Coronary artery (tissue), 2 donors: ENCODE data around the gene NUDT8.

Experiments used
- DNase-seq: peaks from one replicate; pipeline ENCODE4 v3.0.0-alpha.2; 2017; ENCODE audit warnings: low spot score
- H3K27ac ChIP-seq, 2 donors: fragments of 200-600 bp; sonication (generic); one replicate each; pipeline ENCODE4 v1.5.1; 2016 to 2019
- H3K4me3 ChIP-seq: fragments of 200-600 bp; sonication (generic); 2 replicates; pipeline ENCODE4 v1.5.1; 2016; ENCODE audit warnings: mild to moderate bottlenecking, moderate library complexity
- TF ChIP-seq, protein P1 (sequence below): fragments of 200-600 bp; sonication (generic); IDR thresholded peaks from one replicate; pipeline ENCODE4 v1.5.1; 2019; ENCODE audit warnings: antibody characterized with exemption

The NUDT8 gene

GRCh38 chr11:67584205-67584880, 45.4 kb downstream of the NUDT8 start:
- peak overlapping the region; percentile 96 to 98 for H3K27ac ChIP-seq
- DNase-seq: peak; percentile 85
- H3K4me3 ChIP-seq: peak overlapping the region; percentile 86
- TF ChIP-seq, protein P1, sequence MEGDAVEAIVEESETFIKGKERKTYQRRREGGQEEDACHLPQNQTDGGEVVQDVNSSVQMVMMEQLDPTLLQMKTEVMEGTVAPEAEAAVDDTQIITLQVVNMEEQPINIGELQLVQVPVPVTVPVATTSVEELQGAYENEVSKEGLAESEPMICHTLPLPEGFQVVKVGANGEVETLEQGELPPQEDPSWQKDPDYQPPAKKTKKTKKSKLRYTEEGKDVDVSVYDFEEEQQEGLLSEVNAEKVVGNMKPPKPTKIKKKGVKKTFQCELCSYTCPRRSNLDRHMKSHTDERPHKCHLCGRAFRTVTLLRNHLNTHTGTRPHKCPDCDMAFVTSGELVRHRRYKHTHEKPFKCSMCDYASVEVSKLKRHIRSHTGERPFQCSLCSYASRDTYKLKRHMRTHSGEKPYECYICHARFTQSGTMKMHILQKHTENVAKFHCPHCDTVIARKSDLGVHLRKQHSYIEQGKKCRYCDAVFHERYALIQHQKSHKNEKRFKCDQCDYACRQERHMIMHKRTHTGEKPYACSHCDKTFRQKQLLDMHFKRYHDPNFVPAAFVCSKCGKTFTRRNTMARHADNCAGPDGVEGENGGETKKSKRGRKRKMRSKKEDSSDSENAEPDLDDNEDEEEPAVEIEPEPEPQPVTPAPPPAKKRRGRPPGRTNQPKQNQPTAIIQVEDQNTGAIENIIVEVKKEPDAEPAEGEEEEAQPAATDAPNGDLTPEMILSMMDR: no peak

- TF ChIP-seq, protein P1: peak; percentile 77
- peak within 1 kb of the TSS; percentile 96 to 98 for H3K27ac ChIP-seq
- peak within 1 kb of the TSS; percentile 86 for H3K4me3 ChIP-seq
- DNase-seq: peak; percentile 94
Observed at GRCh38 chr11:67583247-67584204, 46.2 kb downstream of the NUDT8 start, which contains the start of gene GSTP1. TSS of gene GSTP1 (plus strand) at chr11:67583812. CDS start at chr11:67583844, 32 bp downstream.

DNA sequence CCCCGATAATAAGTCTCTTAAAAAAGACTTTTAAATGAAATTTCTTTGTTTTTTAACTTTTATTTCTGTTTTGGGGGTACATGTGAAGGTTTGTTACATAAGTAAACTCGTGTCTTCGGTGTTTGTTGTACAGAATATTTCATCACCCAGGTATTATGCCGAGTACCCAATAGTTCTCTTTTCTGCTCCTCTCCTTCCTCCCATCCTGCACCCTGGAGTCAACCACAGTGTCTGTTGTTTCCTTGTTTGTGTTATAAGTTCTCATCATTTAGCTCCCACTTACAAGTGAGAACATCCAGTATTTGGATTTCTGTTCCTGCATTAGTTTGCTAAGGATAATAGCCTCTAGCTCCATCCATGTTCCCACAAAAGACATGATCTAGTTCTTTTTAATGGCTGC, 47.7 kb downstream of the NUDT8 start:
- Histone ChIP-seq H3K4me3 (no peak overlapping the region), H3K27ac (no peak overlapping the region)
- DNase-seq: no peak
- TF ChIP-seq, protein P1: no peak

DNA sequence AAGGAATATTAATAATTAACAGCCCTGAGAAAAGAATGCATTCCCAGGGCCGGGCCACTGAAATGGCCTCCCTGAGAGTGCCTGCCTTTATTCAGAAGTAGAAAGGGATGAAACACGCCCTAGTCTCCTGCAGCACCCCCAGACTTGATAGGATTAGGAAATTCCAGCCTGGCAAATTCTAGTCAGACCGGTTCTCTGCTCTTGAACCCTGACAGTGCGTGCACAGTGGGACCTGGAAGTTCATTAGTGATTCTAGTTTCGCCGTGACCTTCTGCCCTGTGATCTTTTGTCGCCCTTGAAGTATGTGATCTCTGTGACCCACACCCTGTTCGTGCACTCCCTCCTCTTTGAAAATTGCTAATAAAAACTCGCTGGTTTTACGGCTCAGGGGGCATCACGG, 48.3 kb downstream of the NUDT8 start:
- Histone ChIP-seq H3K27ac (no peak overlapping the region), H3K4me3 (no peak overlapping the region)
- TF ChIP-seq, protein P1: no peak
- DNase-seq: no peak

GRCh38 chr11:67577951-67578350, 51.8 kb downstream of the NUDT8 start:
- H3K4me3 ChIP-seq: no peak overlapping the region
- TF ChIP-seq, protein P1: no peak
- H3K27ac ChIP-seq: no peak overlapping the region
- DNase-seq: no peak
